ENCODE results near the gene RPA3. TPM values are rescaled to one million over a fixed set of nuclear protein-coding genes. Genes with fewer than 3 reads are reported as not detected.
"Not testable (repeated sequence)": the region's sequence is repeated elsewhere in the genome, so short reads cannot be mapped to it uniquely, and the experiment has no call there.

Gene RPA3
- total and polyA plus RNA-seq, 2 donors from 2014 or later = 33.7 to 59.4 TPM

DNA sequence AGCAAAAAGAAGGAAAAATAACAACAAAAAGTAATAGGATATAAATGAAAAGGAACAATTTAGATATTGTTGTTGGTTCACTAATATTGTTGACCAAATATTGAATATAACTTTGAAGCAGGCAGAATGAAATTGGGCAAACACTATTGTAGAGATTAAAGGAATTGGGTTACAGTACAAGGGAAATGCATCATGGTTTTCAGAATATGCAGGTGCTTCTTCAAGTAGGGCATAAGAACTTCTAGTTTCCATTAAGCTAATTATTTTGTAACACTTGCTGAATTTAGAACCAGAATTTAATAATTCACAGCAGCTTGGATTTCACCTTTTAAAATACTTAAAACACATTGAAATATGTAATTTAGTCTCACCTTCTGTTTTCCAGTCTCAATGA lies 36.5 kb downstream of the RPA3 start:
- Histone ChIP-seq H3K4me1 (ENCODE audit: control insufficient read depth in 2 of 3, insufficient read depth in 2 of 3, low read depth in 1 of 3, low read length in 3 of 3) (peaks cover 0 to 3% (median 2%) of the 10 kb centered on the region in 3 donors), H3K4me3 (ENCODE audit: low read length in 3 of 3) (no peak overlapping the region), H3K27ac (ENCODE audit: low read depth in 2 of 2, low read length in 2 of 2) (no peak overlapping the region), H3K36me3 (ENCODE audit: control insufficient read depth in 2 of 3, insufficient read depth in 3 of 3, low read length in 3 of 3) (no peaks in the 10 kb centered on the region), H3K9me3 (ENCODE audit: control insufficient read depth in 2 of 3, insufficient read depth in 1 of 3, low read length in 3 of 3) (no peaks in the 10 kb centered on the region), H3K27me3 (ENCODE audit: control insufficient read depth, insufficient read depth, low read length) (no peaks in the 10 kb centered on the region), H3K9ac (ENCODE audit: low read length in 3 of 3) (no peak overlapping the region)
- TF ChIP-seq, protein P1, sequence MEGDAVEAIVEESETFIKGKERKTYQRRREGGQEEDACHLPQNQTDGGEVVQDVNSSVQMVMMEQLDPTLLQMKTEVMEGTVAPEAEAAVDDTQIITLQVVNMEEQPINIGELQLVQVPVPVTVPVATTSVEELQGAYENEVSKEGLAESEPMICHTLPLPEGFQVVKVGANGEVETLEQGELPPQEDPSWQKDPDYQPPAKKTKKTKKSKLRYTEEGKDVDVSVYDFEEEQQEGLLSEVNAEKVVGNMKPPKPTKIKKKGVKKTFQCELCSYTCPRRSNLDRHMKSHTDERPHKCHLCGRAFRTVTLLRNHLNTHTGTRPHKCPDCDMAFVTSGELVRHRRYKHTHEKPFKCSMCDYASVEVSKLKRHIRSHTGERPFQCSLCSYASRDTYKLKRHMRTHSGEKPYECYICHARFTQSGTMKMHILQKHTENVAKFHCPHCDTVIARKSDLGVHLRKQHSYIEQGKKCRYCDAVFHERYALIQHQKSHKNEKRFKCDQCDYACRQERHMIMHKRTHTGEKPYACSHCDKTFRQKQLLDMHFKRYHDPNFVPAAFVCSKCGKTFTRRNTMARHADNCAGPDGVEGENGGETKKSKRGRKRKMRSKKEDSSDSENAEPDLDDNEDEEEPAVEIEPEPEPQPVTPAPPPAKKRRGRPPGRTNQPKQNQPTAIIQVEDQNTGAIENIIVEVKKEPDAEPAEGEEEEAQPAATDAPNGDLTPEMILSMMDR (IDR thresholded peaks at IDR 0.05; ENCODE audit: borderline replicate concordance, extremely low read depth, insufficient read depth) = no peak
- FAIRE-seq = no peak
- DNase-seq = no peak
- intact Hi-C loops (cut with DNase I) = no loop called here

GRCh38 chr7:7681191-7681935 lies 37.0 kb downstream of the RPA3 start:
- Histone ChIP-seq H3K9me3 (ENCODE audit: control insufficient read depth in 2 of 3, insufficient read depth in 1 of 3, low read length in 3 of 3) (no peaks in the 10 kb centered on the region), H3K27ac (ENCODE audit: low read depth in 2 of 2, low read length in 2 of 2) (no peak overlapping the region), H3K4me3 (ENCODE audit: low read length in 3 of 3) (no peak overlapping the region), H3K9ac (ENCODE audit: low read length in 3 of 3) (no peak overlapping the region), H3K4me1 (ENCODE audit: control insufficient read depth in 2 of 3, insufficient read depth in 2 of 3, low read depth in 1 of 3, low read length in 3 of 3) (peaks cover 0 to 3% (median 0%) of the 10 kb centered on the region in 3 donors), H3K36me3 (ENCODE audit: control insufficient read depth in 2 of 3, insufficient read depth in 3 of 3, low read length in 3 of 3) (no peaks in the 10 kb centered on the region), H3K27me3 (ENCODE audit: control insufficient read depth, insufficient read depth, low read length) (no peaks in the 10 kb centered on the region)
- TF ChIP-seq, protein P1 (IDR thresholded peaks at IDR 0.05; ENCODE audit: borderline replicate concordance, extremely low read depth, insufficient read depth) = peak; percentile 59
- DNase-seq (peak in 3 of 5 donors; percentile 31 to 89 (median 84)), FAIRE-seq (peak; percentile 95)
- intact Hi-C loops (cut with DNase I) = no loop called here

DNA sequence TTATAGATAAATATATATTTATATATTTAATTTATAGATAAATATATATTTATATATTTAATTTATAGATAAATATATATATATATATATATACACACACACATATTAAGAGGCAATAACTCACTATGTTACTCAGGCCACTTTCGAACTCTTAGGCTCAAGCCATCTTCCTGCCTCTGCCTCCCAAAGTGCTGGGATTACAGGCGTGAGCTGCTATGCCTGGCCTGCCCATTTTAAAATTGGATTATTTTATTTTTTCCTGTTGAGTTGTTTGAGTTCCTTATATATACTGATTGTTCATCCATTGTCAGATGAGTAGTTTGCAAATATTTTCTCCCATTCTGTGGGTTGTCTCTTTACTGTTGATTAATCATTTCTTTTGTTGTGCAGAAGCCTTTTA lies 38.8 kb downstream of the RPA3 start:
- H3K27me3 ChIP-seq (ENCODE audit: control insufficient read depth, insufficient read depth, low read length); H3K9me3 ChIP-seq (ENCODE audit: control insufficient read depth in 2 of 3, insufficient read depth in 1 of 3, low read length in 3 of 3); H3K4me3 ChIP-seq (ENCODE audit: low read length in 3 of 3); H3K4me1 ChIP-seq (ENCODE audit: control insufficient read depth in 2 of 3, insufficient read depth in 2 of 3, low read depth in 1 of 3, low read length in 3 of 3); FAIRE-seq; H3K36me3 ChIP-seq (ENCODE audit: control insufficient read depth in 2 of 3, insufficient read depth in 3 of 3, low read length in 3 of 3); H3K27ac ChIP-seq (ENCODE audit: low read depth in 2 of 2, low read length in 2 of 2); H3K9ac ChIP-seq (ENCODE audit: low read length in 3 of 3); intact Hi-C loops (cut with DNase I): not testable (repeated sequence)
- DNase-seq = peak in 1 of 5 donors; percentile 40

DNA sequence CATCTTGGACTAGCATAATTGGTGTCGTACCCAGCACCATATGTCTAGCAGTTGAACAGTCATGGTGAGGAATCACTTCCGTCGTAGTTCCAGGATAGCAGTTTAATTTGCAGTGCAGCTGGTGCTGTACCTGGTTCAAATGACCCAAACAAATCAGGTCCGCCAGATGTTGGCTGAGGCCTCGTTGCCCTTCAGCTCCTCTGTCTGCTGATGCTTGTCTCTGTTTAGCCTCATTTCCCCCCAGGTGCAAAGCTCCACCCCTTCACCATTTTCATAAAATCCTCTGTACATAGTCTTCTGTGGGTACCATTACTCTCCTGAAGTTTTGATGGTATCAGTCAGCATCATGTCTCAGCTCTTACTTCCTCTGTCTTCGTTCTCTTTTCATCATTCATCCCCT lies 42.7 kb downstream of the RPA3 start:
- intact Hi-C loops (cut with DNase I) = no loop called here
- Histone ChIP-seq H3K9ac (ENCODE audit: low read length in 3 of 3) (no peak overlapping the region), H3K9me3 (ENCODE audit: control insufficient read depth in 2 of 3, insufficient read depth in 1 of 3, low read length in 3 of 3) (no peaks in the 10 kb centered on the region), H3K4me1 (ENCODE audit: control insufficient read depth in 2 of 3, insufficient read depth in 2 of 3, low read depth in 1 of 3, low read length in 3 of 3) (no peaks in the 10 kb centered on the region), H3K36me3 (ENCODE audit: control insufficient read depth in 2 of 3, insufficient read depth in 3 of 3, low read length in 3 of 3) (peaks cover 0 to 2% (median 0%) of the 10 kb centered on the region in 3 donors), H3K27ac (ENCODE audit: low read depth in 2 of 2, low read length in 2 of 2) (no peak overlapping the region), H3K27me3 (ENCODE audit: control insufficient read depth, insufficient read depth, low read length) (no peaks in the 10 kb centered on the region), H3K4me3 (ENCODE audit: low read length in 3 of 3) (no peak overlapping the region)
- DNase-seq (no peak), FAIRE-seq (no peak)
- TF ChIP-seq, protein P1 (IDR thresholded peaks at IDR 0.05; ENCODE audit: borderline replicate concordance, extremely low read depth, insufficient read depth) = no peak

Data from kidney (tissue), 14 donors.